ENCODE data around the gene SMARCD1.

The SMARCD1 gene

GRCh38 chr12:50084775-50085614 is at the start of gene SMARCD1:
SMARCD1 (plus strand) TSS chr12:50085342; CDS start chr12:50085370, 28 bp downstream.
- in situ Hi-C loops (cut with MboI; ENCODE audit: low sequenced_read_pairs), result no loop called here

- in situ Hi-C loops (cut with MboI; ENCODE audit: low sequenced_read_pairs), result no loop called here
These were observed 46.8 kb upstream of the SMARCD1 start for GRCh38 chr12:50038336-50038735.

GRCh38 chr12:50039151-50039835 is 45.8 kb upstream of the SMARCD1 start:
- in situ Hi-C loops (cut with MboI; ENCODE audit: low sequenced_read_pairs), result no loop called here

GRCh38 chr12:50040657-50041056 is 44.5 kb upstream of the SMARCD1 start:
- in situ Hi-C loops (cut with MboI; ENCODE audit: low sequenced_read_pairs), result no loop called here

GRCh38 chr12:50041062-50041860 is 43.9 kb upstream of the SMARCD1 start:
- in situ Hi-C loops (cut with MboI; ENCODE audit: low sequenced_read_pairs), result no loop called here

GRCh38 chr12:50041962-50042361 is 43.2 kb upstream of the SMARCD1 start:
- in situ Hi-C loops (cut with MboI; ENCODE audit: low sequenced_read_pairs), result no loop called here

GRCh38 chr12:50042693-50043092 is 42.4 kb upstream of the SMARCD1 start:
- in situ Hi-C loops (cut with MboI; ENCODE audit: low sequenced_read_pairs), result no loop called here

- in situ Hi-C loops (cut with MboI; ENCODE audit: low sequenced_read_pairs), result no loop called here
These were observed 41.8 kb upstream of the SMARCD1 start for GRCh38 chr12:50043308-50043707.

GRCh38 chr12:50043854-50044253 is 41.3 kb upstream of the SMARCD1 start:
- in situ Hi-C loops (cut with MboI; ENCODE audit: low sequenced_read_pairs), result no loop called here

GRCh38 chr12:50047693-50048250 is 37.4 kb upstream of the SMARCD1 start:
- in situ Hi-C loops (cut with MboI; ENCODE audit: low sequenced_read_pairs), result no loop called here

GRCh38 chr12:50049254-50050118 is 35.7 kb upstream of the SMARCD1 start:
- in situ Hi-C loops (cut with MboI; ENCODE audit: low sequenced_read_pairs), result loop anchor here (10.0 kb wide), 1 partner anchor 75 kb away; the partner anchor contains the start of gene AQP6

GRCh38 chr12:50050119-50050385 is 35.1 kb upstream of the SMARCD1 start:
- in situ Hi-C loops (cut with MboI; ENCODE audit: low sequenced_read_pairs), result loop anchor here (10.0 kb wide), 1 partner anchor 75 kb away; the partner anchor contains the start of gene AQP6

GRCh38 chr12:50050410-50051098 is 34.6 kb upstream of the SMARCD1 start:
- in situ Hi-C loops (cut with MboI; ENCODE audit: low sequenced_read_pairs), result loop anchor here (10.0 kb wide), 1 partner anchor 76 kb away; the partner anchor contains the start of gene AQP6

- in situ Hi-C loops (cut with MboI; ENCODE audit: low sequenced_read_pairs), result loop anchor here (10.0 kb wide), 1 partner anchor 76 kb away; the partner anchor contains the start of gene AQP6
These were observed 33.9 kb upstream of the SMARCD1 start for GRCh38 chr12:50051101-50051806.

GRCh38 chr12:50052544-50052943 is 32.6 kb upstream of the SMARCD1 start:
- in situ Hi-C loops (cut with MboI; ENCODE audit: low sequenced_read_pairs), result loop anchor here (10.0 kb wide), 1 partner anchor 78 kb away; the partner anchor contains the start of gene AQP6

- in situ Hi-C loops (cut with MboI; ENCODE audit: low sequenced_read_pairs), result loop anchor here (10.0 kb wide), 1 partner anchor 78 kb away; the partner anchor contains the start of gene AQP6
These were observed 32.2 kb upstream of the SMARCD1 start for GRCh38 chr12:50052964-50053363.

- in situ Hi-C loops (cut with MboI; ENCODE audit: low sequenced_read_pairs), result loop anchor here (10.0 kb wide), 1 partner anchor 79 kb away; the partner anchor contains the start of gene AQP6
These were observed 31.6 kb upstream of the SMARCD1 start for GRCh38 chr12:50053583-50053982.

- in situ Hi-C loops (cut with MboI; ENCODE audit: low sequenced_read_pairs), result loop anchor here (10.0 kb wide), 1 partner anchor 81 kb away; the partner anchor contains the start of gene AQP6
These were observed 29.1 kb upstream of the SMARCD1 start for GRCh38 chr12:50055831-50056638.
